GM23248 (cell line): ENCODE data around the gene RIC3.

Source experiments
- EZH2 ChIP-seq: fragments of 200-600 bp; sonication (generic); IDR thresholded peaks from 2 replicates; pipeline ENCODE4 v1.6.1; 2018; ENCODE audit warnings: antibody characterized with exemption, mild to moderate bottlenecking; ENCODE audit not compliant: insufficient read depth, poor library complexity, severe bottlenecking
- EZH2phosphoT487 ChIP-seq: fragments of 200-600 bp; sonication (generic); IDR thresholded peaks from 2 replicates; pipeline ENCODE4 v1.6.1; 2018; ENCODE audit warnings: antibody characterized with exemption, moderate library complexity, mild to moderate bottlenecking, low read depth; ENCODE audit not compliant: insufficient read depth

- TF ChIP-seq EZH2 (no peak), EZH2phosphoT487 (no peak)
Measured at GRCh38 chr11:8086001-8086479, 82.8 kb downstream of the RIC3 start.
